Esophagus muscularis mucosa (tissue), 4 donors: Measurements from ENCODE around the gene GSN. TPM values are rescaled to one million over a fixed set of nuclear protein-coding genes. Genes with fewer than 3 reads are reported as not detected.

Experiments
- DNase-seq: peaks from one replicate; pipeline ENCODE4 v3.0.0-alpha.2; 2017; ENCODE audit errors: extremely low spot score
- H3K27ac ChIP-seq, 4 donors: fragments of 200-600 bp; sonication (generic); replicated peaks in 1 of 4; 1 replicate in 3 of 4; 2 replicates in 1 of 4; pipeline ENCODE4 v1.5.1; 2016 to 2019; ENCODE audit warnings: mild to moderate bottlenecking in 1 of 4
- H3K27me3 ChIP-seq, 4 donors: fragments of 200-600 bp; sonication (generic); one replicate each; pipeline versions ENCODE4 v1.5.1 to v1.6.0; 2016 to 2019
- H3K36me3 ChIP-seq, 4 donors: fragments of 200-600 bp; sonication (generic); one replicate each; pipeline ENCODE4 v1.5.1; 2016 to 2019
- H3K4me1 ChIP-seq, 4 donors: fragments of 200-600 bp; sonication (generic); one replicate each; pipeline ENCODE4 v1.5.1; 2016 to 2019
- H3K4me3 ChIP-seq, 4 donors: fragments of 200-600 bp; sonication (generic); 1 replicate in 2 of 4; 2 replicates in 2 of 4; pipeline ENCODE4 v1.5.1; 2016 to 2019; ENCODE audit warnings: mild to moderate bottlenecking in 4 of 4, moderate library complexity in 1 of 4
- H3K9me3 ChIP-seq, 4 donors: fragments of 200-600 bp; sonication (generic); 1 replicate in 3 of 4; 2 replicates in 1 of 4; pipeline ENCODE4 v1.5.1; 2016 to 2019
- EP300 ChIP-seq: sonication (generic); formaldehyde crosslinking; IDR thresholded peaks from one replicate; pipeline ENCODE4 v1.6.1; 2017; ENCODE audit warnings: antibody characterized with exemption
- POLR2A ChIP-seq: fragments of 450-650 bp; IDR thresholded peaks from one replicate; pipeline ENCODE4 v1.6.1; 2017; ENCODE audit warnings: antibody characterized with exemption, moderate library complexity, mild to moderate bottlenecking, low read depth
- POLR2AphosphoS5 ChIP-seq, 2 donors: sonication (generic); formaldehyde crosslinking; IDR thresholded peaks; one replicate each; pipeline ENCODE4 v1.6.1; 2017; ENCODE audit warnings: antibody characterized with exemption in 2 of 2
- WGBS: methylation state at CpG from one replicate; pipeline ENCODE4 v1.1.5; 2018; 5-methylcytosine and 5-hydroxymethylcytosine counted together
- intact Hi-C: fragments of 100-400 bp; cut with DNase I; formaldehyde crosslinking; loops from one replicate; pipeline ENCODE4 v1.15.1; 2023
- total RNA-seq, 4 donors: library from RNA; depleted of rRNA; stranded (reverse); fragments of >200 nt; gene quantifications; one replicate each; pipeline versions ENCODE4 v1.1.0 to v1.2.1, GENCODE V29; 2016
- TF ChIP-seq, protein P1 (sequence below), 3 experiments: fragments of 200-600 bp in 2 of 3; fragments of 450-650 bp in 1 of 3; sonication (generic) in 2 of 3; IDR thresholded peaks; one replicate each; pipeline ENCODE4 v1.5.1; 2017 to 2019; ENCODE audit warnings: antibody characterized with exemption in 3 of 3, mild to moderate bottlenecking in 2 of 3, moderate library complexity in 1 of 3

GSN gene
- total RNA-seq, 4 donors from 2014 or later, result 2,509 to 3,811 (median 3,170) TPM

- WGBS, result 17% methylated on average over 12 of the region's 13 CpGs
- H3K27me3 ChIP-seq, result no peaks in the 10 kb centered on the region
- no peaks in the 10 kb centered on the region for H3K36me3 ChIP-seq
- peaks cover 93 to 100% (median 100%) of the 10 kb centered on the region in 4 donors for H3K4me1 ChIP-seq
- intact Hi-C loops, result loop anchor here (2.0 kb wide), 1 partner anchor 40 kb away; no protein-coding TSS in a partner anchor
- peak overlapping the region; percentile 94 to 99 (median 96) for H3K27ac ChIP-seq
- H3K9me3 ChIP-seq, result no peaks in the 10 kb centered on the region
- peak overlapping the region in 3 of 4 donors; percentile 5 to 16 (median 11) for H3K4me3 ChIP-seq
- DNase-seq, result no peak
- TF ChIP-seq, protein P1, sequence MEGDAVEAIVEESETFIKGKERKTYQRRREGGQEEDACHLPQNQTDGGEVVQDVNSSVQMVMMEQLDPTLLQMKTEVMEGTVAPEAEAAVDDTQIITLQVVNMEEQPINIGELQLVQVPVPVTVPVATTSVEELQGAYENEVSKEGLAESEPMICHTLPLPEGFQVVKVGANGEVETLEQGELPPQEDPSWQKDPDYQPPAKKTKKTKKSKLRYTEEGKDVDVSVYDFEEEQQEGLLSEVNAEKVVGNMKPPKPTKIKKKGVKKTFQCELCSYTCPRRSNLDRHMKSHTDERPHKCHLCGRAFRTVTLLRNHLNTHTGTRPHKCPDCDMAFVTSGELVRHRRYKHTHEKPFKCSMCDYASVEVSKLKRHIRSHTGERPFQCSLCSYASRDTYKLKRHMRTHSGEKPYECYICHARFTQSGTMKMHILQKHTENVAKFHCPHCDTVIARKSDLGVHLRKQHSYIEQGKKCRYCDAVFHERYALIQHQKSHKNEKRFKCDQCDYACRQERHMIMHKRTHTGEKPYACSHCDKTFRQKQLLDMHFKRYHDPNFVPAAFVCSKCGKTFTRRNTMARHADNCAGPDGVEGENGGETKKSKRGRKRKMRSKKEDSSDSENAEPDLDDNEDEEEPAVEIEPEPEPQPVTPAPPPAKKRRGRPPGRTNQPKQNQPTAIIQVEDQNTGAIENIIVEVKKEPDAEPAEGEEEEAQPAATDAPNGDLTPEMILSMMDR (IDR thresholded peaks at IDR 0.05), result peak; percentile 86 to 93 (median 90)
- TF ChIP-seq EP300 (no peak), POLR2AphosphoS5 (IDR thresholded peaks at IDR 0.05) (peak in 1 of 2 donors; percentile 92), POLR2A (no peak)
Observed at GRCh38 chr9:121278477-121279261, 10.7 kb downstream of the GSN start.

DNA sequence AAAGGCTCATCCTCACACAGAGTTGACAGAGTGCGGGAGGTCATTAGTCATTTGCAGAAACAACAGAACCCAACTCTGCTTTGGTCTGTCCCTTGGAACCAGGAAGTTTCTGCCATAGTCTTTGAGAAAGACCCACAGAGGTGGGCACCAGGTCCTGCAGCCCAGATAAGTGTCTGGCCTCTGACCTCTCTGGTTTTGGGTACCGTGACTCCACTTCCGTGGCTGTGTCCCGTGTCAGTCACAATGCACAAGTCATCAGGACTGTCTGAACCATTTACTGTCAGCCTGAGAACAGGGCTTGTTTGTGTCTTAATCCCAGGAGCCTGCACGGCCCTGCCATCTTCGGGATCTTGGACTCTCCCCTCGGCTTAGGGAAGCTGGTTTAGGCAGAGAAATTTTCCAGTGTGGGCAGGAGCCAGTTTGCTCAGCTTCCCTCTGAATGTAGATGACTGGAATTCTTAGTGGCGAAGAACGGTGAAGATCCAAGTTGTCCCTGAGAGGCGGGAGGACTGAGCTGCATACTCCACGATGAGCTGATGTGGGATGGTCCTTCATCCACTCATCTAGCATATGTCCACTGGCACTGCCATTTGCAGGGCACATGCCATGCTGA is 11.9 kb downstream of the GSN start:
- no peak for DNase-seq
- intact Hi-C loops, result loop anchor here (2.0 kb wide), 1 partner anchor 39 kb away; no protein-coding TSS in a partner anchor
- Histone ChIP-seq H3K4me1 (peaks cover 94 to 100% (median 100%) of the 10 kb centered on the region in 4 donors), H3K27ac (peak overlapping the region; percentile 94 to 99 (median 96)), H3K36me3 (no peaks in the 10 kb centered on the region), H3K27me3 (no peaks in the 10 kb centered on the region), H3K4me3 (no peak overlapping the region), H3K9me3 (no peaks in the 10 kb centered on the region)
- 60% methylated on average over 8 of the region's 11 CpGs for WGBS
- TF ChIP-seq, protein P1 (IDR thresholded peaks at IDR 0.05), result no peak
- TF ChIP-seq POLR2AphosphoS5 (IDR thresholded peaks at IDR 0.05) (no peak), EP300 (no peak), POLR2A (no peak)

DNA sequence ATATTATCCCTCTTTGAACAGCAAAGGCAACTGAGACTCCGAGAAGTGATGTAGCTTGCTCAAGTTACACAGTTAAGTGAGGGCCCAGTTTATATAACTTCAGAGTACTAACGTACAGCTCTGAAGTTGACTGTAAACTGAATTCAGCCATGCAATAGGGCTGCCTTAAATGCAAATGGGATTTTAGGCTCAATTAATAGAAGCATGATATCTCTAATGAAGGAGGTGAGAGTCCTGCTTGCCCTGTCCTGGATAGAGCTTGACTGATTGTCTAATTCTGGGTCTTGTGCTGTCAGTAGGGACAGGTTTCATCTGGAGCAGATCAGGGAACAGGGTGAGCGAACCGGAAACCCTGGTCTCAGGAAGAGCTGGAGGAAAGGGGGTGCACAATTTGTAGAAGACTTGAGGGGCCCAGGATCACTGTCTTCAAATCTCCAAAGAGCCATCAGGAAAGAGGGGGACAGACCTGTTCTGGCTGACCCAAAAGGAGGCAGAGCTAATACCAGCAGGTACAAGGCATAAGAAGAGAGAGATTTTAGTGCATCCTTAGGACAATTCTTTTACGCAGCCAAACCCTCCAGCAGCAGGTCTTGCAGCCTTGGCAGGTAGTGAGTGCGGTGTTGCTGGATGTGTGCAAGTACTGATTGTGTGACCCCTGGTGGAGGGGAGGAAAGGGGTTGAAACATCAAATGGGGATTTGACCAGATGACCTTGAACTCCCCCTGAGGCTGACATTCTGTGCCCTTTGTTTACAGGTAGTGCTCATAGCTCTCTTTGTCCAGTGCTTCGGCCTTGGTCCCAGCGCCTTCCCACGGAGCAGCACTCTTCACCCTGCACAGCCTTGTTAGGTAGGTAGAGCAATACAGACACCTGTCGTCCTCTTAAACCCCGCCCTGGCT is 13.0 kb downstream of the GSN start:
- Histone ChIP-seq H3K36me3 (no peaks in the 10 kb centered on the region), H3K4me1 (peaks cover 94 to 100% (median 100%) of the 10 kb centered on the region in 4 donors), H3K9me3 (no peaks in the 10 kb centered on the region), H3K4me3 (peak overlapping the region in 3 of 4 donors; percentile 6 to 21 (median 8)), H3K27ac (peak overlapping the region; percentile 94 to 99 (median 96)), H3K27me3 (no peaks in the 10 kb centered on the region)
- intact Hi-C loops, result no loop called here
- TF ChIP-seq, protein P1 (IDR thresholded peaks at IDR 0.05), result no peak
- TF ChIP-seq POLR2AphosphoS5 (IDR thresholded peaks at IDR 0.05), result no peak
- TF ChIP-seq POLR2A, result no peak
- TF ChIP-seq EP300, result no peak
- WGBS, result 48% methylated on average over 11 of the region's 11 CpGs
- DNase-seq, result no peak

- H3K36me3 ChIP-seq, result no peaks in the 10 kb centered on the region
- no peak for DNase-seq
- peaks cover 97 to 100% (median 100%) of the 10 kb centered on the region in 4 donors for H3K4me1 ChIP-seq
- H3K9me3 ChIP-seq, result no peaks in the 10 kb centered on the region
- H3K4me3 ChIP-seq, result peak overlapping the region in 3 of 4 donors; percentile 6 to 21 (median 8)
- WGBS, result 9% methylated on average over 4 of the region's 10 CpGs
- no peak for TF ChIP-seq POLR2A
- peak in 1 of 2 donors; percentile 82 for TF ChIP-seq POLR2AphosphoS5 (IDR thresholded peaks at IDR 0.05)
- peak; percentile 43 for TF ChIP-seq EP300
- intact Hi-C loops, result no loop called here
- H3K27me3 ChIP-seq, result no peaks in the 10 kb centered on the region
- peak overlapping the region; percentile 94 to 99 (median 96) for H3K27ac ChIP-seq
Observed at GRCh38 chr9:121281614-121282276, 13.8 kb downstream of the GSN start.
